Neural crest cell (in vitro differentiated cells): ENCODE data around the gene HABP4. TPM values are rescaled to one million over a fixed set of nuclear protein-coding genes. Genes with fewer than 3 reads are reported as not detected.

ENCODE experiments used
- DNase-seq: peaks from one replicate; pipeline ENCODE4 v3.0.0; 2021; ENCODE audit warnings: low read depth, mixed read lengths, low spot score
- H3K27ac Mint-ChIP-seq: one replicate; pipeline ENCODE4 v1.8.0; 2021; ENCODE audit warnings: mild to moderate bottlenecking, mixed read lengths; ENCODE audit not compliant: unreplicated experiment
- H3K27me3 Mint-ChIP-seq: 2 replicates; pipeline ENCODE4 v1.8.0; 2021; ENCODE audit warnings: low read depth, mild to moderate bottlenecking, mixed read lengths
- H3K36me3 Mint-ChIP-seq: 2 replicates; pipeline ENCODE4 v1.8.0; 2021; ENCODE audit warnings: low read depth, mild to moderate bottlenecking, mixed read lengths
- H3K4me1 Mint-ChIP-seq: 2 replicates; pipeline ENCODE4 v1.8.0; 2021; ENCODE audit warnings: mixed read lengths
- H3K4me3 Mint-ChIP-seq: one replicate; pipeline ENCODE4 v1.8.0; 2021; ENCODE audit warnings: mild to moderate bottlenecking, mixed read lengths
- H3K9me3 Mint-ChIP-seq: 2 replicates; pipeline ENCODE4 v1.8.0; 2021; ENCODE audit warnings: mixed read lengths
- long read RNA-seq: library from polyadenylated mRNA; unstranded; transcript quantifications from one replicate; pipeline ENCODE4 v2.0.0, GENCODE V29; 2020
- total RNA-seq: library from RNA; stranded (reverse); gene quantifications from 2 replicates; pipeline ENCODE4 v1.2.1, GENCODE V29; 2021
- TF ChIP-seq, protein P1 (sequence below): fragments of 200-600 bp; sonication (generic); conservative IDR thresholded peaks from 2 replicates; pipeline ENCODE4 v1.5.0; 2021; ENCODE audit warnings: antibody characterized with exemption, mild to moderate bottlenecking

Gene HABP4, protein sequence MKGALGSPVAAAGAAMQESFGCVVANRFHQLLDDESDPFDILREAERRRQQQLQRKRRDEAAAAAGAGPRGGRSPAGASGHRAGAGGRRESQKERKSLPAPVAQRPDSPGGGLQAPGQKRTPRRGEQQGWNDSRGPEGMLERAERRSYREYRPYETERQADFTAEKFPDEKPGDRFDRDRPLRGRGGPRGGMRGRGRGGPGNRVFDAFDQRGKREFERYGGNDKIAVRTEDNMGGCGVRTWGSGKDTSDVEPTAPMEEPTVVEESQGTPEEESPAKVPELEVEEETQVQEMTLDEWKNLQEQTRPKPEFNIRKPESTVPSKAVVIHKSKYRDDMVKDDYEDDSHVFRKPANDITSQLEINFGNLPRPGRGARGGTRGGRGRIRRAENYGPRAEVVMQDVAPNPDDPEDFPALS
- 24.2 and 24.7 TPM in 2 replicates for total RNA-seq
- long read RNA-seq, partial matches to known transcripts: 0 of 5 reads
- long read RNA-seq, other reads (novel, unspliced or antisense): 2 of 5 reads

GRCh38 chr9:96449845-96450612 lies at the start of gene HABP4:
Gene HABP4 (plus strand): TSS chr9:96450169. CDS start chr9:96450280, 111 bp downstream.
- H3K4me1 Mint-ChIP-seq: peaks cover 28% of the 10 kb centered on the region

GRCh38 chr9:96408409-96409280 lies 41.3 kb upstream of the HABP4 start:
- Mint-ChIP-seq H3K27me3 (no peaks in the 10 kb centered on the region), H3K9me3 (no peaks in the 10 kb centered on the region), H3K36me3 (peaks cover 13% of the 10 kb centered on the region), H3K4me3 (no peak overlapping the region), H3K4me1 (peaks cover 23% of the 10 kb centered on the region), H3K27ac (no peak overlapping the region)
- TF ChIP-seq, protein P1, sequence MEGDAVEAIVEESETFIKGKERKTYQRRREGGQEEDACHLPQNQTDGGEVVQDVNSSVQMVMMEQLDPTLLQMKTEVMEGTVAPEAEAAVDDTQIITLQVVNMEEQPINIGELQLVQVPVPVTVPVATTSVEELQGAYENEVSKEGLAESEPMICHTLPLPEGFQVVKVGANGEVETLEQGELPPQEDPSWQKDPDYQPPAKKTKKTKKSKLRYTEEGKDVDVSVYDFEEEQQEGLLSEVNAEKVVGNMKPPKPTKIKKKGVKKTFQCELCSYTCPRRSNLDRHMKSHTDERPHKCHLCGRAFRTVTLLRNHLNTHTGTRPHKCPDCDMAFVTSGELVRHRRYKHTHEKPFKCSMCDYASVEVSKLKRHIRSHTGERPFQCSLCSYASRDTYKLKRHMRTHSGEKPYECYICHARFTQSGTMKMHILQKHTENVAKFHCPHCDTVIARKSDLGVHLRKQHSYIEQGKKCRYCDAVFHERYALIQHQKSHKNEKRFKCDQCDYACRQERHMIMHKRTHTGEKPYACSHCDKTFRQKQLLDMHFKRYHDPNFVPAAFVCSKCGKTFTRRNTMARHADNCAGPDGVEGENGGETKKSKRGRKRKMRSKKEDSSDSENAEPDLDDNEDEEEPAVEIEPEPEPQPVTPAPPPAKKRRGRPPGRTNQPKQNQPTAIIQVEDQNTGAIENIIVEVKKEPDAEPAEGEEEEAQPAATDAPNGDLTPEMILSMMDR: no peak
- DNase-seq: no peak

More at GRCh38 chr9:96449845-96450612, at the start of gene HABP4:
- no peak within 1 kb of the TSS for H3K27ac Mint-ChIP-seq
- no peaks in the 10 kb centered on the region for H3K36me3 Mint-ChIP-seq
- H3K27me3 Mint-ChIP-seq: no peaks in the 10 kb centered on the region
- TF ChIP-seq, protein P1: peak; percentile 1
- H3K9me3 Mint-ChIP-seq: no peaks in the 10 kb centered on the region
- H3K4me3 Mint-ChIP-seq: peak within 1 kb of the TSS; percentile 93
- DNase-seq: peak; percentile 95

GRCh38 chr9:96411129-96411838 lies 38.7 kb upstream of the HABP4 start:
- no peaks in the 10 kb centered on the region for H3K27me3 Mint-ChIP-seq
- no peak for DNase-seq
- H3K4me3 Mint-ChIP-seq: peak overlapping the region; percentile 41
- no peak overlapping the region for H3K27ac Mint-ChIP-seq
- peaks cover 13% of the 10 kb centered on the region for H3K36me3 Mint-ChIP-seq
- H3K9me3 Mint-ChIP-seq: no peaks in the 10 kb centered on the region
- peaks cover 32% of the 10 kb centered on the region for H3K4me1 Mint-ChIP-seq
- TF ChIP-seq, protein P1: no peak

GRCh38 chr9:96412174-96412913 lies 37.6 kb upstream of the HABP4 start:
- Mint-ChIP-seq H3K4me3 (no peak overlapping the region), H3K36me3 (peaks cover 13% of the 10 kb centered on the region), H3K4me1 (peaks cover 38% of the 10 kb centered on the region), H3K9me3 (no peaks in the 10 kb centered on the region), H3K27ac (no peak overlapping the region), H3K27me3 (no peaks in the 10 kb centered on the region)
- TF ChIP-seq, protein P1: no peak
- DNase-seq: no peak
